ENCODE data around the gene ZDHHC8. TPM values are rescaled to one million over a fixed set of nuclear protein-coding genes. Genes with fewer than 3 reads are reported as not detected.

The ZDHHC8 gene
- total RNA-seq, 1 donor from 2014 or later, result 42.4 TPM

GRCh38 chr22:20125201-20126174 lies 6.1 kb upstream of the ZDHHC8 start:
- Histone ChIP-seq H3K27ac (replicated peaks) (no peak overlapping the region), H3K27me3 (ENCODE audit: low read depth) (no peaks in the 10 kb centered on the region), H3K4me3 (no peak overlapping the region), H3K4me1 (peaks cover 22% of the 10 kb centered on the region), H3K9me3 (replicated peaks) (no peaks in the 10 kb centered on the region), H3K36me3 (peaks cover 61% of the 10 kb centered on the region)
- intact Hi-C loops (cut with micrococcal nuclease), result no loop called here
- DNase-seq, result no peak
- no peak for TF ChIP-seq CTCF (IDR thresholded peaks at IDR 0.05; ENCODE audit: borderline replicate concordance)

- Histone ChIP-seq H3K4me1 (peaks cover 30% of the 10 kb centered on the region), H3K9me3 (replicated peaks) (no peaks in the 10 kb centered on the region), H3K27me3 (ENCODE audit: low read depth) (no peaks in the 10 kb centered on the region), H3K36me3 (peaks cover 51% of the 10 kb centered on the region), H3K27ac (replicated peaks) (no peak overlapping the region), H3K4me3 (no peak overlapping the region)
- DNase-seq, result no peak
- no peak for TF ChIP-seq CTCF (IDR thresholded peaks at IDR 0.05; ENCODE audit: borderline replicate concordance)
- intact Hi-C loops (cut with micrococcal nuclease), result no loop called here
Measured at GRCh38 chr22:20126284-20127029, 5.1 kb upstream of the ZDHHC8 start.

- no peak for DNase-seq
- peaks cover 42% of the 10 kb centered on the region for H3K36me3 ChIP-seq
- H3K4me1 ChIP-seq, result peaks cover 33% of the 10 kb centered on the region
- H3K27ac ChIP-seq (replicated peaks), result no peak overlapping the region
- no peak for TF ChIP-seq CTCF (IDR thresholded peaks at IDR 0.05; ENCODE audit: borderline replicate concordance)
- intact Hi-C loops (cut with micrococcal nuclease), result no loop called here
- no peaks in the 10 kb centered on the region for H3K27me3 ChIP-seq (ENCODE audit: low read depth)
- H3K9me3 ChIP-seq (replicated peaks), result no peaks in the 10 kb centered on the region
- H3K4me3 ChIP-seq, result no peak overlapping the region
Measured at GRCh38 chr22:20127318-20127868, 4.2 kb upstream of the ZDHHC8 start.

GRCh38 chr22:20127869-20128618 lies 3.6 kb upstream of the ZDHHC8 start:
- Histone ChIP-seq H3K4me3 (no peak overlapping the region), H3K27ac (replicated peaks) (peak overlapping the region; percentile 12), H3K9me3 (replicated peaks) (no peaks in the 10 kb centered on the region), H3K27me3 (ENCODE audit: low read depth) (no peaks in the 10 kb centered on the region), H3K4me1 (peaks cover 40% of the 10 kb centered on the region), H3K36me3 (peaks cover 41% of the 10 kb centered on the region)
- TF ChIP-seq CTCF (IDR thresholded peaks at IDR 0.05; ENCODE audit: borderline replicate concordance), result no peak
- DNase-seq, result no peak
- intact Hi-C loops (cut with micrococcal nuclease), result no loop called here

GRCh38 chr22:20128619-20128901 lies 3.0 kb upstream of the ZDHHC8 start:
- no peak for TF ChIP-seq CTCF (IDR thresholded peaks at IDR 0.05; ENCODE audit: borderline replicate concordance)
- no peaks in the 10 kb centered on the region for H3K27me3 ChIP-seq (ENCODE audit: low read depth)
- no peak overlapping the region for H3K27ac ChIP-seq (replicated peaks)
- H3K9me3 ChIP-seq (replicated peaks), result no peaks in the 10 kb centered on the region
- intact Hi-C loops (cut with micrococcal nuclease), result no loop called here
- DNase-seq, result no peak
- no peak overlapping the region for H3K4me3 ChIP-seq
- H3K36me3 ChIP-seq, result peaks cover 39% of the 10 kb centered on the region
- H3K4me1 ChIP-seq, result peaks cover 45% of the 10 kb centered on the region

Measured in left ventricle myocardium inferior (tissue), 1 donor.